ACC112 (cell line): Measurements from ENCODE around the gene EEF1A1.
A peak's percentile ranks its signal among the peaks of the same experiment; 100 is the strongest.
"Not testable (repeated sequence)": the region's sequence is repeated elsewhere in the genome, so short reads cannot be mapped to it uniquely, and the experiment has no call there.

Experiments
- H2AFZ ChIP-seq: fragments of 200-600 bp; sonication (generic); one replicate; pipeline ENCODE4 v1.6.0; 2017; ENCODE audit warnings: antibody characterized with exemption, low read length; ENCODE audit not compliant: unreplicated experiment
- H3K27ac ChIP-seq: fragments of 200-600 bp; sonication (generic); 2 replicates; pipeline ENCODE4 v1.5.1; 2014; ENCODE audit warnings: low read depth, mild to moderate bottlenecking, antibody characterized with exemption, low read length, moderate library complexity
- H3K27me3 ChIP-seq: fragments of 200-600 bp; sonication (generic); 2 replicates; pipeline ENCODE4 v1.6.1; 2014; ENCODE audit warnings: mild to moderate bottlenecking, antibody characterized with exemption, low read length, moderate library complexity, mixed read lengths; ENCODE audit not compliant: insufficient read depth
- H3K36me3 ChIP-seq: fragments of 200-600 bp; sonication (generic); 2 replicates; pipeline ENCODE4 v1.6.1; 2016; ENCODE audit warnings: mild to moderate bottlenecking, antibody characterized with exemption, low read length, moderate library complexity, mixed read lengths; ENCODE audit not compliant: insufficient read depth
- H3K4me1 ChIP-seq: fragments of 200-600 bp; sonication (generic); one replicate; pipeline ENCODE4 v1.6.1; 2016; ENCODE audit warnings: low read length, mixed read lengths; ENCODE audit not compliant: insufficient read depth, unreplicated experiment, control insufficient read depth
- H3K4me3 ChIP-seq: fragments of 200-600 bp; sonication (generic); 2 replicates; pipeline ENCODE4 v1.5.1; 2014; ENCODE audit warnings: mild to moderate bottlenecking, low read depth, low read length
- H3K79me2 ChIP-seq: fragments of 200-600 bp; sonication (generic); one replicate; pipeline ENCODE4 v1.6.0; 2016; ENCODE audit warnings: low read length; ENCODE audit not compliant: control insufficient read depth, unreplicated experiment, insufficient read depth

Gene EEF1A1

GRCh38 chr6:73558624-73559398 lies 38.0 kb upstream of the EEF1A1 start:
- no peak overlapping the region for H3K27ac ChIP-seq
- H3K36me3 ChIP-seq = no peaks in the 10 kb centered on the region
- no peak overlapping the region for H2AFZ ChIP-seq
- H3K4me3 ChIP-seq = no peak overlapping the region
- no peaks in the 10 kb centered on the region for H3K27me3 ChIP-seq
- no peaks in the 10 kb centered on the region for H3K79me2 ChIP-seq
- H3K4me1 ChIP-seq = peaks cover 3% of the 10 kb centered on the region

GRCh38 chr6:73556836-73557235 lies 36.0 kb upstream of the EEF1A1 start:
- H2AFZ ChIP-seq = peak overlapping the region; percentile 12
- no peaks in the 10 kb centered on the region for H3K36me3 ChIP-seq
- no peaks in the 10 kb centered on the region for H3K27me3 ChIP-seq
- H3K27ac ChIP-seq = no peak overlapping the region
- no peaks in the 10 kb centered on the region for H3K79me2 ChIP-seq
- H3K4me3 ChIP-seq = no peak overlapping the region
- H3K4me1 ChIP-seq = peaks cover 3% of the 10 kb centered on the region

- H3K4me3 ChIP-seq, H3K27me3 ChIP-seq, H2AFZ ChIP-seq, H3K79me2 ChIP-seq, H3K36me3 ChIP-seq, H3K4me1 ChIP-seq, H3K27ac ChIP-seq: not testable (repeated sequence)
Measured at GRCh38 chr6:73555380-73555949, 34.6 kb upstream of the EEF1A1 start.

DNA sequence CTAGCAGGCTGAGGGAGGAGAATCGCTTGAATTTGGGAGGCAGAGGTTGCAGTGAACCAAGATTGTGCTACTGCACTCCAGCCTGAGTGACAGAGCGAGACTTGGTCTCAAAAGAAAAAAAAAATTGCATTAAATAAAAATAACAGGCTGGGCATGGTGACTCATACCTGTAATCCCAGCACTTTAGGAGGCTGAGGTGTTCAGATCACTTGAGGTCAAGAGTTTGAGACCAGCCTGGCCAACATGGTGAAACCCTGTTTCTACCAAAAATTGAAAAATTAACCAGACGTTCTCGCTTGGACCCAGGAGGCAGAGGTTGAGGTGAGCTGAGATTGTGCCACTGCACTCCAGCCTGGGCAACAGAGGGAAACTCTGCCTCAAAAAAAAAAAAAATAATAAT lies 30.3 kb upstream of the EEF1A1 start:
- not testable (repeated sequence) for H2AFZ ChIP-seq, H3K4me1 ChIP-seq, H3K36me3 ChIP-seq, H3K79me2 ChIP-seq, H3K27ac ChIP-seq, H3K27me3 ChIP-seq, H3K4me3 ChIP-seq

DNA sequence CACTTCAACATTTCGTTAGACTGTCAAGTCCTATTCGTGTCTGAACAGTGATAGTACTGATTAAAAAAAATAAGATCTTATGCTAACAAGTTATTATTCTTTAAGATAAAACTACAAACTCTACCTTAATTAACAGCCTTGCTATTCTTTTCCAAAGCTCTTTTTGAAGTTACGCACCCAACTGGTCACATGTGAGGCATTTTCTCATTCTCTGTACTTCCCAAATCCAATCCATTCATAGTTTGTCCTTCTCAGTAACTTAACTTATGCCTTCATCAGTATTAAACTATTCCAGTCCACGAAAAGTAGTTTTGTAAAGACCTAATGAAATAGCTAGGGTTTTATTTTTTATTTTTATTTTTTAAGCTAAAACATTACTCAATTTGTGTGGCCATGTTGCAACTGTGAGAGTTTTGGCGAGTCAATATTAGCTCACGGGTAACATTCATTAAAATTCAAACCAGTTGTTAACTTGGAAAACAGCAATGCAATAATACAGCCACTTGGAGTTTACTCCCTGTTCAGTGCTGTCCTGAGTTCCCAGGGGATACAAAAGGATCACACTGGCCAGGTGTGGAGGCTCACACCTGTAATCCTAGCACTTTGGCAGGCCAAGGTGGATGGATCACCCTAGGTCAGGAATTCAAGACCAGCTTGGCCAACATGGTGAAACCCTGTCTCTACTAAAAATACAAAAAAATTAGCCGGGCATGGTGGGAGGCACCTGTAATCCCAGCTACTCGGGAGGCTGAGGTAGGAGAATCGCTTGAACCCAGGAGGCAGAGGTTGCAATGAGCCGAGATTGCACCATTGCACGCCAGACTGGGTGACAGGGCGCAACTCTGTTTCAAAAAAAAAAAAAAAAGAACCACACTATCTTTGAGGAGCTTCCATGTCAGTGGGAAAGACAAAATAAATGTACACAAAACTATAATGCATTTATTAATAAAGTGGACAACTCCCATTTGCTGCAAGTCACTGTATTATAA lies 27.9 kb upstream of the EEF1A1 start:
- Histone ChIP-seq H3K27ac (no peak overlapping the region), H3K79me2 (no peaks in the 10 kb centered on the region), H2AFZ (no peak overlapping the region), H3K4me1 (no peaks in the 10 kb centered on the region), H3K36me3 (no peaks in the 10 kb centered on the region), H3K4me3 (no peak overlapping the region), H3K27me3 (no peaks in the 10 kb centered on the region)

- Histone ChIP-seq H3K27ac (no peak overlapping the region), H2AFZ (no peak overlapping the region), H3K36me3 (no peaks in the 10 kb centered on the region), H3K4me3 (no peak overlapping the region), H3K27me3 (no peaks in the 10 kb centered on the region), H3K79me2 (no peaks in the 10 kb centered on the region), H3K4me1 (no peaks in the 10 kb centered on the region)
Measured at GRCh38 chr6:73547036-73547435, 26.2 kb upstream of the EEF1A1 start.

DNA sequence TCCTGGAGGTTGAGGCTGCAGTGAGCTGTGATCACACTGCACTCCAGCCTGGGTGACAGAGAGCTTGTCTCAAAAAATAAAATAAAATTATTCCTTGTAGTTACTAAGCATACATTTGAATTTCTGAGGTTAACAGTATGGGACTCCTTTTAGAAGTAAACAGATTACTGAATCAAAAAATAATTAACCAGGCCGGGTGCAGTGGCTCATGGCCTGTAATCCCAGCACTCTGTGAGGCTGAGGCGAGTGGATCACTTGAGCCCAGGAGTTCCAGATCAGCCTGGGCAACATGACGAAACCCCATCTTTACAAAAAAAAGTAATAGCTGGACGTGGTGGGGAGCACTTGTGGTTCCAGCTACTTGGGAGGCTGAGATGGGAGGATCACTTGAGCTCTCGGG lies 22.1 kb upstream of the EEF1A1 start:
- Histone ChIP-seq H3K4me3 (no peak overlapping the region), H3K27ac (no peak overlapping the region), H3K36me3 (no peaks in the 10 kb centered on the region), H3K4me1 (no peaks in the 10 kb centered on the region), H3K79me2 (no peaks in the 10 kb centered on the region), H3K27me3 (no peaks in the 10 kb centered on the region), H2AFZ (no peak overlapping the region)

DNA sequence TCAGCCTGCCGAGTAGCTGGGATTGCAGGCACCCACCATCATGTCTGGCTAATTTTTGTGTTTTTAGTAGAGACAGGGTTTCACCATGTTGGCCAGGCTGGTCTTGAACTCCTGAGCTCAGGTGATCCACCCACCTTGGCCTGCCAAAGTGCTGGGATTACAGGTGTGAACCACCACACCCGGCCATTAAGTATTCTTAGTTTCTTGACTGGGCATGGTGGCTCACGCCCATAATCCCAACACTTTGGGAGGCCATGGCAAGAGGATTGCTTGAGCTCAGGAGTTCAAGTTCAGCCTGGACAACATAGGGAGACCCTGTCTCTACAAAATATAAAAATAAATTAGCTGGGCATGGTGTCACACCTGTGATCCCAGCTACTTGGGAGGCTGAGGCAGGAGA lies 21.6 kb upstream of the EEF1A1 start:
- not testable (repeated sequence) for H3K79me2 ChIP-seq, H3K27me3 ChIP-seq, H3K4me1 ChIP-seq, H2AFZ ChIP-seq, H3K4me3 ChIP-seq, H3K36me3 ChIP-seq, H3K27ac ChIP-seq

GRCh38 chr6:73538116-73538779 lies 17.4 kb upstream of the EEF1A1 start:
- H3K79me2 ChIP-seq = no peaks in the 10 kb centered on the region
- no peaks in the 10 kb centered on the region for H3K36me3 ChIP-seq
- H3K4me1 ChIP-seq = no peaks in the 10 kb centered on the region
- H3K27me3 ChIP-seq = no peaks in the 10 kb centered on the region
- no peak overlapping the region for H3K4me3 ChIP-seq
- no peak overlapping the region for H2AFZ ChIP-seq
- H3K27ac ChIP-seq = no peak overlapping the region

- H3K36me3 ChIP-seq = no peaks in the 10 kb centered on the region
- no peaks in the 10 kb centered on the region for H3K79me2 ChIP-seq
- H3K27ac ChIP-seq = no peak overlapping the region
- no peaks in the 10 kb centered on the region for H3K27me3 ChIP-seq
- H3K4me1 ChIP-seq = no peaks in the 10 kb centered on the region
- no peak overlapping the region for H3K4me3 ChIP-seq
- H2AFZ ChIP-seq = no peak overlapping the region
Measured at GRCh38 chr6:73537677-73538076, 16.8 kb upstream of the EEF1A1 start.
